HepG2 (cell line): ENCODE results near the gene DPM2. TPM values are rescaled to one million over a fixed set of nuclear protein-coding genes. Genes with fewer than 3 reads are reported as not detected.

Experiments used
- ATAC-seq: fragments of 200-7000 bp; cut with Tn5 transposase; 3 replicates; pipeline ENCODE4 v1.9.1; 2020; ENCODE audit warnings: mild to moderate bottlenecking, moderate library complexity
- BruUV-seq: library from RNA; stranded (reverse); fragments of 400-500 nt; replicated peaks from 2 replicates; lab custom pipeline; 2021; lab: Mats Ljungman, UMichigan
- CTCF ChIA-PET: fragments of 300-600 bp; formaldehyde crosslinking; extraction: SDS; loops from one replicate; lab custom pipeline; 2021; ENCODE audit warnings: low total read pairs, inconsistent platforms, low intra/inter-chr PET ratio; lab: Yijun Ruan, JAX
- POLR2A ChIA-PET: fragments of 350-600 bp; sonication (Branson Sonifier 250); formaldehyde crosslinking; loops from one replicate; lab custom pipeline; 2020; ENCODE audit warnings: antibody characterized with exemption, inconsistent platforms; lab: Yijun Ruan, JAX
- DNase-seq: peaks from one replicate; pipeline ENCODE4 v3.0.0-alpha.2; 2015; ENCODE audit warnings: low spot score
- FAIRE-seq: peaks from 3 replicates; lab custom pipeline; 2011; peaks lifted over from hg19 to GRCh38; lab: Jason Lieb, UNC
- H2AFZ ChIP-seq: one replicate; pipeline ENCODE4 v1.6.1; 2011; ENCODE audit warnings: low read length, inconsistent platforms
- H3K27ac ChIP-seq: fragments of 300-600 bp; 3 replicates; pipeline ENCODE4 v1.8.0; 2011; ENCODE audit warnings: mixed run types, mild to moderate bottlenecking, mixed read lengths, low read length, inconsistent platforms; ENCODE audit not compliant: insufficient read depth; ENCODE audit errors: extremely low read length
- H3K27me3 ChIP-seq, 2 experiments: fragments of 200-600 bp in 1 of 2; 2 replicates in 1 of 2; 3 replicates in 1 of 2; pipeline versions ENCODE4 v1.6.0 to v1.8.0; 2011; ENCODE audit warnings: low read length in 2 of 2, mild to moderate bottlenecking in 2 of 2, moderate library complexity in 2 of 2, inconsistent platforms in 1 of 2; ENCODE audit not compliant: insufficient read depth in 2 of 2, control insufficient read depth in 1 of 2
- H3K36me3 ChIP-seq, 2 experiments: fragments of 200-600 bp in 1 of 2; replicated peaks in 1 of 2; 2 replicates in 1 of 2; 3 replicates in 1 of 2; pipeline versions ENCODE4 v1.5.1 to v1.8.0; 2011; ENCODE audit warnings: low read length in 2 of 2, inconsistent platforms in 1 of 2; ENCODE audit not compliant: insufficient read depth in 2 of 2, control insufficient read depth in 1 of 2
- H3K4me1 ChIP-seq: 2 replicates; pipeline ENCODE4 v1.5.1; 2012; ENCODE audit warnings: low read length, inconsistent platforms; ENCODE audit not compliant: insufficient read depth
- H3K4me2 ChIP-seq: 2 replicates; pipeline ENCODE4 v1.6.0; 2011; ENCODE audit warnings: low read depth, low read length, inconsistent platforms
- H3K4me3 ChIP-seq, 3 experiments: fragments of 200-600 bp in 1 of 3; sonication (generic), shearing (Covaris generic) in 1 of 3; replicated peaks in 1 of 3; 2 replicates each; pipeline ENCODE4 v1.5.1; 2011 to 2016; ENCODE audit warnings: low read length in 3 of 3, inconsistent platforms in 2 of 3, low read depth in 2 of 3, mild to moderate bottlenecking in 2 of 3, control low read depth in 1 of 3, mixed read lengths in 1 of 3; ENCODE audit not compliant: insufficient read depth in 1 of 3
- H3K79me2 ChIP-seq: one replicate; pipeline ENCODE4 v1.6.1; 2011; ENCODE audit warnings: low read length, inconsistent platforms; ENCODE audit not compliant: insufficient read depth
- H3K9ac ChIP-seq: 2 replicates; pipeline ENCODE4 v1.6.0; 2011; ENCODE audit warnings: mild to moderate bottlenecking, low read depth, low read length, inconsistent platforms; ENCODE audit not compliant: insufficient read depth
- H3K9me3 ChIP-seq: 2 replicates; pipeline ENCODE4 v1.5.1; 2012; ENCODE audit warnings: mild to moderate bottlenecking, low read length
- H4K20me1 ChIP-seq: 2 replicates; pipeline ENCODE4 v1.6.0; 2011; ENCODE audit warnings: inconsistent platforms, mild to moderate bottlenecking, low read length, moderate library complexity; ENCODE audit not compliant: insufficient read depth
- FOXO4 ChIP-seq: sonication (generic); formaldehyde crosslinking; conservative IDR thresholded peaks from 2 replicates; pipeline ENCODE4 v1.8.1; 2023; ENCODE audit warnings: missing genetic modification reagents
- HMGXB4 ChIP-seq, 2 experiments: sonication (generic) in 1 of 2; formaldehyde crosslinking in 1 of 2; IDR thresholded peaks; 2 replicates each; pipeline versions ENCODE4 v1.4.0 to v1.6.1; 2018 to 2020; ENCODE audit warnings: missing genetic modification reagents in 2 of 2, borderline replicate concordance in 1 of 2, low read depth in 1 of 2, mild to moderate bottlenecking in 1 of 2, missing biosample characterization in 1 of 2
- KAT8 ChIP-seq: IDR thresholded peaks from 2 replicates; pipeline ENCODE4 v1.6.1; 2016; ENCODE audit warnings: missing genetic modification reagents, missing compliant biosample characterization
- MAFK ChIP-seq, 2 experiments: IDR thresholded peaks in 1 of 2; conservative IDR thresholded peaks in 1 of 2; 2 replicates each; pipeline ENCODE4 v1.6.1; 2011; ENCODE audit warnings: improper control_type of control experiment in 2 of 2, low read length in 2 of 2
- RAD51 ChIP-seq: fragments of 450-650 bp; IDR thresholded peaks from 2 replicates; pipeline ENCODE4 v1.6.1; 2016; ENCODE audit warnings: borderline replicate concordance
- SNAPC2 ChIP-seq: sonication (generic); formaldehyde crosslinking; IDR thresholded peaks from 2 replicates; pipeline ENCODE4 v1.8.1; 2022; ENCODE audit warnings: mild to moderate bottlenecking, missing genetic modification reagents
- UBTF ChIP-seq: sonication (generic); formaldehyde crosslinking; IDR thresholded peaks from 2 replicates; pipeline ENCODE4 v1.4.0; 2020; ENCODE audit warnings: mild to moderate bottlenecking, missing genetic modification reagents
- ZFP91 ChIP-seq: sonication (generic); formaldehyde crosslinking; IDR thresholded peaks from 2 replicates; pipeline ENCODE4 v1.9.0; 2022; ENCODE audit warnings: missing genetic modification reagents, mild to moderate bottlenecking, borderline replicate concordance
- ZMYM3 ChIP-seq: sonication (generic); formaldehyde crosslinking; IDR thresholded peaks from 2 replicates; pipeline ENCODE4 v1.5.1; 2020; ENCODE audit warnings: mild to moderate bottlenecking, missing genetic modification reagents
- ZNF253 ChIP-seq: sonication (generic); formaldehyde crosslinking; IDR thresholded peaks from 2 replicates; pipeline ENCODE4 v1.8.0; 2022; ENCODE audit warnings: mild to moderate bottlenecking, missing genetic modification reagents, borderline replicate concordance
- ZNF614 ChIP-seq: IDR thresholded peaks from 2 replicates; pipeline ENCODE4 v1.6.1; 2018; ENCODE audit warnings: missing biosample characterization, missing genetic modification reagents, inconsistent platforms, borderline replicate concordance
- ZNF773 ChIP-seq: sonication (generic); formaldehyde crosslinking; IDR thresholded peaks from 2 replicates; pipeline ENCODE4 v1.4.0; 2020; ENCODE audit warnings: missing genetic modification reagents, borderline replicate concordance
- WGBS: methylation state at CpG from one replicate; pipeline ENCODE4 v1.1.6; 2017; ENCODE audit warnings: low lambda C conversion rate; 5-methylcytosine and 5-hydroxymethylcytosine counted together
- in situ Hi-C: cut with HindIII; loops from 2 replicates; pipeline ENCODE4 v1.10.0; 2017; ENCODE audit warnings: low pct_unique_long_range_greater_than_20kb; ENCODE audit not compliant: extremely low pct_ligation_motif_present
- intact Hi-C: fragments of 100-400 bp; cut with micrococcal nuclease; formaldehyde crosslinking; loops from one replicate; pipeline ENCODE4 v1.10.0; 2022; ENCODE audit not compliant: unreplicated experiment
- polyA plus RNA-seq, 8 experiments: library from polyadenylated mRNA; depleted of rRNA in 3 of 8; stranded (reverse) in 7 of 8; unstranded in 1 of 8; fragments of >200 nt; fragmentation: Illumina TruSeq in 4 of 8; extraction: Trizol in 4 of 8; gene quantifications; 2 replicates each; pipeline versions ENCODE4 v1.2.1 to v1.2.3, GENCODE V29; 2011 to 2016; ENCODE audit warnings: low read depth in 4 of 8, missing spikeins in 1 of 8, mixed read lengths in 1 of 8; ENCODE audit not compliant: insufficient read depth in 1 of 8
- total RNA-seq, 5 experiments: library from RNA; depleted of rRNA; stranded (reverse); fragments of >200 nt; fragmentation: Illumina TruSeq; extraction: Trizol; gene quantifications; 2 replicates each; pipeline ENCODE4 v1.2.3, GENCODE V29; 2016; ENCODE audit warnings: low read depth in 1 of 5

DPM2 gene
- total and polyA plus RNA-seq, 2 of the 13 experiments (the other 11 are each of a cell fraction or from before 2014, with no cell fraction given), result 24.8 to 35.3 TPM

GRCh38 chr9:127979015-127979332, 41.3 kb upstream of the DPM2 start (continued):
- no peak for TF ChIP-seq KAT8
- TF ChIP-seq, all 625 proteins: peak for 8

- peak overlapping the region; percentile 84 for H3K9ac ChIP-seq
- ATAC-seq (0 out of 3 replicates have a peak, but pooled peaks have one; percentile 1), FAIRE-seq (peak; percentile 49), DNase-seq (no peak)
- no peaks in the 10 kb centered on the region for H3K9me3 ChIP-seq
- peak overlapping the region; percentile 60 for H3K27ac ChIP-seq
- H3K4me1 ChIP-seq, result peaks cover 70% of the 10 kb centered on the region
- in situ Hi-C loops, result no loop called here
- intact Hi-C loops, result loop anchor here (5.0 kb wide), 2 partner anchors 36 to 44 kb away; no protein-coding TSS in a partner anchor
- ChIA-PET POLR2A (interaction anchor here (1.1 to 2.3 kb wide), 2 partner anchors 13 to 26 kb away, joined by 4 to 8 read pairs; no protein-coding TSS in a partner anchor), CTCF (no interaction called here)
- peak overlapping the region; percentile 97 for H3K4me2 ChIP-seq
- no peaks in the 10 kb centered on the region; a peak in 1 of 5 replicates for H3K27me3 ChIP-seq
- peaks cover 37% of the 10 kb centered on the region; the same call in 1 of the 2 replicates for H4K20me1 ChIP-seq
- H2AFZ ChIP-seq, result no peak overlapping the region
- WGBS, result 13% methylated on average over 12 of the region's 12 CpGs
- BruUV-seq, result no TSS peak
- peaks cover 0 to 4% of the 10 kb centered on the region in 2 experiments; a peak in 1 of 5 replicates for H3K36me3 ChIP-seq
- H3K79me2 ChIP-seq, result peaks cover 72% of the 10 kb centered on the region
- peak overlapping the region; percentile 86 to 90 (median 90) for H3K4me3 ChIP-seq
- TF ChIP-seq SNAPC2 (CRISPR knock-in tag) (no peak), RAD51 (no peak), ZNF773 (CRISPR knock-in tag) (no peak), ZNF253 (no peak), MAFK (conservative IDR thresholded peaks at IDR 0.05 in 1 of 2, IDR thresholded peaks at IDR 0.05 in 1 of 2; ENCODE audit: low read length in 2 of 2) (no peak), HMGXB4 (CRISPR knock-in tag; IDR thresholded peaks at IDR 0.05; ENCODE audit: borderline replicate concordance in 1 of 2, low read depth in 1 of 2) (0 out of 4 replicates have a peak, but pooled peaks of 1 of the 2 experiments have one; percentile 21), ZMYM3 (CRISPR knock-in tag) (0 out of 2 replicates have a peak, but pooled peaks have one; percentile 12), FOXO4 (CRISPR knock-in tag) (0 out of 2 replicates have a peak, but pooled peaks have one; percentile 24), ZFP91 (CRISPR knock-in tag) (no peak), ZNF614 (CRISPR knock-in tag) (peak; percentile 48; the same call in 1 of the 2 replicates), UBTF (CRISPR knock-in tag) (peak; percentile 32; the same call in 1 of the 2 replicates)
Observed at GRCh38 chr9:127977884-127978647, 40.4 kb upstream of the DPM2 start.
